Effector CD8-positive, alpha-beta T cell (primary cell): Measurements from ENCODE around the gene RBP3.

Experiments
- DNase-seq: peaks from one replicate; lab custom pipeline; 2025; lab: John Stamatoyannopoulos, UW

Gene RBP3

DNA sequence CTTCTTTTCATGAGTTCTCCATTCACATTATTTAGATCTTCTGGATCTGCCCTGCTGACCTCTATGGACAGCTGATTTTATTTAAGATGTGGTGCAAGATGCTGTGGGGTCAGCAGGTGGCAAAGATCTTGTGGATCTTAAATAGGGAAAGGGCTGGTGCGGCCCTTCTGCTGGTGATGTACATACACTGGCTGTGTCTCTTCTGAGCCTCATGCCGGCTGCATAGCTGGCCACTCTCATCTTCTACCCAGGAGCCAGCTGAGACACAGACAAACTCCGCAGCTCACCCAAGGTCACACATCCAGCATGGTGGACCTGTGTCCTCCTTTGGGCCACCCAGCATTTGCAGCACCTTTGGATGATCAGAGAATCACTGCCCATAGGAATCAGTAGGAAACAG is 9.7 kb downstream of the RBP3 start:
- no peak for DNase-seq

DNA sequence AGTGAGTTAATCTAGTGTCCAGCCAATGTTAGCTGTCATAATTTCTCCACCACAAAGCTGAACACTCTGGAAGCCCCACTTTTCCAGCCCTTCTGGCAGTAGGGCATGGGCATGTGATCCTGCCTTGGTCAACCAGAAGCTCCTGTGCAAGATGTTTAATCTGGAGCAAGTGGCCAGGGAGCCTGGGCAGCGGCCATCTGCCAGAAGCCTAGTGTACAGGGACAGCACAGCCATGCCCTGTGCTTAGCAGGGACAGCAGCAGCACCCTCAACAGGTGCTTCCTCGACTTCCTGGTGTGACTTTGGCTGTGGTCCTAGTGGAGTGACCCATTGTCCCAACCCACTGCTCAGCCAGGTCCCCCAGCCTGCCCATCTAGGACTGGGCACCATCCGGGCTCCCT is 10.3 kb downstream of the RBP3 start:
- no peak for DNase-seq

DNA sequence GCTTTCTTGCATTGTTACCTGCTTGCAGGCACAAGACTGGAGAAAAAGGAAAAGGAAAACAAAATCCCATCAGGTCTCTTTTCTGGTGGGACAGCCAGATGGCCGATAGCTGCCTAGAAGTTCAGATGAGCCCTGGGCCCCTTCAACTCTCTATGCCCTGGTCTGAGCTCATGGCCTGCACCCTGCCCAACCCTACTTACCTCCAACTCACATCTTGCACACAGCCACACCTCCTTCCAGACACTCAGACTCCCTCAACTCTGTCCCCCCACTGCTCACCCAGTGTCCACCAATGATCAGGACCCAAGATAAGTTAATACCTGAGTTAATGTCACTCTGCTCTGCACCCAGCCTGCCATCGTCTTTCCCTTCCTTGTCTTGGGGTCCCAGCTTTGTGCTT is 10.9 kb downstream of the RBP3 start:
- no peak for DNase-seq

DNA sequence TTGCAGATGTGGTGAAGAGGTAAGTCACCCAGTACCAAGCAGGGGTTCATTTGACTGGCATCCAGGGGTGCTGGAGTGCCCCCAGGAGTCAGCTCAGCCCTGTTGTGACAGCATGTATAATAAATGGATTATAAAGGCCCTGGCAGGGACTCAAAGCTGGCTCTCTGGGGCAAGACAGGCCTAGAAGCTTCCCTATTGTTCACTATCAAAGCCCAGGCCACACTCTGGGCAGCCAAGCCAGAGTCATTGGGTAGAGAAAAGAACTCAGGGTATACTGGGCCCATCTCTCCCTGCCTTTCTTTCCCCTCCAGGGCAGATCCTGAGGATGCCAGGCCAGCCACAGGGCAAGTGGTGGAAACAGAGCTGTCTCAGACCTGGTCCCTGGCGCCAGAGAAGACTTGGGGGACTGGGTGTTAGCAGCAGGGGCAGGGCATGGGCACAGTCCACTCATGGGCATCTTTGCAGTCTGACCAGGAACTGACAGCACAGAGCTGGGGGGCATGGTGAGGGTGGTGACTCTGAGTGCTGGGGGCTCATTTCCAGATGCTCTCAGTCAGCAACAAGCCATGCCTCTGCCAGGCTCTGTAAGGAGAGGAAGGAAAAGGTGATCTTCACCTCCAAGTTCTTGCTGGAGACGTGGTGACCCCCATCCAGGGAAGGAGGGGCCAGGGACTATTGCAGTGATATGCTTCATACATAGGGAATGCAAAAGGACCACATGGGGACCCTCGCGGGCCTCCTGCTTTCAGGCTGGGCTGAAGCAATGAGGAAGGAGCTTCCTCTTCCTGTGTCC is 11.7 kb downstream of the RBP3 start:
- no peak for DNase-seq

DNA sequence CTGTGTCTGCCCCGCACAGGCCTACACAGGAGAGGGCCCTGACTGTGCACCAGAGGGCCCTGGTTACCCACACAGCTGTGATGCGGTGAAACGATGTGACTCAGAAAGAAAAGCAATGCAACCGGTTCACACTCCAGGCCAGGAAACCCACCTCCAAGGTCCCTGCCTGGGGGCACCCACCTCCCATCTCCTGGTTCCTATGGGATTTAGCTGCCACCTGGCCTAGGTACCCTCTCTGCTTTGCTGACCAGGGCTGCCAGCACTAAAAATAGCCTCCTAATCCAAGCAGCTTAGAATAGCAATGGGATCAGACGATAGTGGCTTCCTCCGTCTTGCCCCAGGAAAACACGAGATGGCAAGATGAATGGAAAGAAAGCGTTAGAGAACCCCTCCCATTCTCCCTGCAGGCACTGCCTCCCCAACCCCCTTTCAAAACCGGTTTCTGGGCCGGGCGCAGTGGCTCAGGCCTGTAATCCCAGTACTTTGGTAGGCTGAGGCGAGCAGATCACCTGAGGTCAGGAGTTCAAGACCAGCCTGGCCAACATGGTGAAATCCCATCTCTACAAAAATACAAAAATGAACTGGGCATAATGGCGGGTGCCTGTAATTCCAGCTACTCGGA is 12.4 kb downstream of the RBP3 start:
- no peak for DNase-seq

DNA sequence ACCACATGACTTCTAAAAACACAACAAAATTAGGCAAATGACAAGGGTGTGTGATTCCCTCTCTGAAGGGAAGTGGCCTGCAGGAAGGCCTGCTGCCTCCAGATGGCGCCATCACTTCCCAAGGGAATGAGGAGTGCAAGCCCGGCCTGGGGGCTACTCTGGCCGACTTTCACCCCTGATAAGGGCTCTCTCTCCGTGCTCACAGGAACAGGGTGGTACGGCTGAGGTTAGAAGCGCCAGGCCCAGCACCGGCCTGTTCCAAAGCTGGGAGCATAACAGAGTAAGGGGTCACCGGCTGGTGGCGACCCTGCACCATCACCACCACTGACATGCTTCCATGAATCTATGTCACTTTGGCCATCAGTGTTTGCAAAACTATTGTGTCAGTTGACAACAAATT is 13.1 kb downstream of the RBP3 start:
- no peak for DNase-seq

DNA sequence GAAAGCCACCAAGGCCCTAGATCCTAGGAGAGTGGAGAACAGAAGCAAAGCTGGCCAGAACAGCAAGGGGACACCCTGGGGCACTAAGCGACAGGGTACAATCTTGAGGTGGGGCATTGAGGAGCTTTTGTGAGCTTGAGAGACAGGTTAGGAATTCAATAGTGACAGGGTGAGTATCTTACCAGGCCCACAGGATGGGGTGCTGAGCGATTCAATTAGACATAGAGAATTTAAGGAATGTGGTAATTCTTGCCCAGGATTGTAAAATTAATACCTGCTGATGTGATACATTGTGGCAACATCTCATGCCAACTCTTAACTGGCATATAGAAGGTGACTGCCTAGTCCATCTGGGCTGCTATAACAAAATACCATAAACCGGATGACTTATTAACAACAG is 14.0 kb downstream of the RBP3 start:
- no peak for DNase-seq

DNA sequence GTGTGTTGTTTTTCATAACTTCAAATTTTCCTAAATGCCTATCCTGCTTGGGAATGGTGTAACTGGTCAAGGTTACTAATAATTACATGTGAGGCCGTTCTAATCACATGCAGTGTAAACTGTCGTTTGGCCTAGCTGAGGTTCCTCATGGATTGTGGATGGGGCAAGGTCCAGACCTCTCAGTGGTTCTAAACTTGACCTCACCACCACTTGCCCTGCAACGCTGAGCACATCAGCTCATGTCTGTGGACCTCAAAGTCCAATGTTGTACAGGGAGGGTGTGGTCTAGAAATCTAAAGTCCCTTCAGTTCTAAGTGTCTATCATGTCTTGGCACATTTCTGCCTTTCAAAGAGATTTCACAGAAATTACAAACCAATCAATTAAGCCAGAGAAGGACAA is 15.6 kb downstream of the RBP3 start:
- DNase-seq = no peak

DNA sequence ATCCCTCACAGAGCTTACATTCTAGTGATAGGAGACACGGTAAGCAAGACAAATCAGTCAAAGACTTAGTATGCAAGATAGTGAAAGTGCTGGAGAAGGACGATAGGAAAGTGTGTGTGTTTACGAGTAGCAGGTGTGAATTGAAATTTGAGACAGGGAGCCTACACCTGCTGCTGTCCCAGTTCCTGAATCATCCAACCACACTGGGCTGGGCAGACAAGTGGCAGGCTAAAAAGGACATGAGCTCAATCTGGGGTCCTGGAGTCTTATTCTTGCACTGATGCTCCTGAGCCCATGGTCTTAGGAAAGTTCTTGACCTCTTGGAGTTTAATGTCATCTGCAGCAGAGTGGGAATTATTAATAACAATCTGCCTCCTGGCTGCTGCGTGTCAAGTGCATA is 16.2 kb downstream of the RBP3 start:
- DNase-seq = no peak

DNA sequence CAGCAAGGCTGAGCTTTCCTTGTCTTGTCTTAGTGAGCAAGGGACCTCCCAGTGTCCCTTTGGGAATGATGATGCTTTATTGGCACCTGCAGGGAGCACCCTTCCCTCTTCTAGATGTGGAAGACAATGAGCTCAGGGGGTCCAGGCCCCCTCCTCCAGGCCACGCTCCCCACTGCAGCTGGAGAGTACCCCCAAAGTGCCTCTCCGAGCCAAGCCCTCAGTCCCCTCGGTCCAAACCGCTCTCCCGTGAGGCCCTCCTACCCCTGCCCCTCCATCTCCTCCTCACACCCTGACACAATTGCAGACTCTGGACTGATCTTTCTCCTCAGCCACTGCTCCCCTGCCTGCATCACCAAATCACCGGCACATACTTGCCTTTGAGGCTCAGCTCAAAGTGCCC is 16.7 kb downstream of the RBP3 start:
- no peak for DNase-seq

DNA sequence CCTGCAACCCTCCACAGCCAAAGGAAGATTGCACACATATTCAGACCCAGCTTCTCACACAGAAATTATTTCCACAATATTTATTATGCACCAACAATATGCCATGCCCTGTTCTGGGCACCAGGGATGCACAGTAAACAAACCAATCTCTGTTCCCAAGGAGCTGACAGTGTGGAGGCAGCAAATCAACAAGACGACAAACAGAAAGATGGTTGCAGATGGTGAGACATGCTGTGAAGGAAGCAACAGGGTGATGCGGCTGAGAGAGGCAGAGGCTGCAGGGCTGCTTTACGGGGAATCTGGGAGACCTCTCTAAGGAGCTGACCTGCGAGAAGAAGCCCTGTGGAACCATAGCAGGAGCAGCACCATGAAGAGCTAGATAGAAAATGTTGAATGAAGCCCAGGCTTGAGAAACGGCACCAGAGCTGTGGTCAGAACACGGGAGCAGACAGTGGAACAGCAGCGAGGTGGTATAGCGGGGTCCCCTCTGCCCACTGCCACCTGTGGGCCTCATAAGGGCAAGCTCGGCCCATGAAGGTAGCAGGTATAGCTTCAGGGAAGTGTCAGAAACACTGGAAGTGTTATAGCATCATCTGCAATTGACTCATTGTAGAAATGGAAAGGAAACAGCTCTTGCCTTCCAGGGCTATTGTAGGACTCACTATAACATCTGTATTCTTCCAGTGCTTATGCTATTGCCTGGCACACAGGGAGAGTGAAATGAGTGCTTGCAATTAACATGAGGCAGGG is 17.4 kb downstream of the RBP3 start:
- DNase-seq = no peak

DNA sequence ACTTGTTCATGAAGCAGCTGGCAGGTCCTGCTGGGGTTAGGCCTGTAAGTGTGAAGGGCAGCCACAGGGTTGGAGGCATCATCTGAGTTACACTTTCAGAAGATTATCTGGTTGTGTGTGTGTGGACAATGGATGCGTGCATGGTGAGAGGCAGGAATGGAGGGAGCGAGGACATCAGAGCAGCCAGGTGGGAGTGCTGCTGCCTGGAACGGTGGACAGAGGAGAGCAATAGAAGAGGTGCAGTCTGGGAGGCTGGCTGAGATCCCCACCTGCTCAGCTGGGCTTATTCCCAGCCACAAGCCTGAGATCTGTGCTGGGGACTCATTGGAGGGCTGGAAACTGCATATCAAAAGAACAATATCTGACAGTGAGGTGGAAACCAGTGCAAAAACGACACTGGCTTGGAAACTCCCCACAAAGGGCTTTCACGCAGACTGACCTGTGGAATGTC is 18.0 kb downstream of the RBP3 start:
- no peak for DNase-seq

DNA sequence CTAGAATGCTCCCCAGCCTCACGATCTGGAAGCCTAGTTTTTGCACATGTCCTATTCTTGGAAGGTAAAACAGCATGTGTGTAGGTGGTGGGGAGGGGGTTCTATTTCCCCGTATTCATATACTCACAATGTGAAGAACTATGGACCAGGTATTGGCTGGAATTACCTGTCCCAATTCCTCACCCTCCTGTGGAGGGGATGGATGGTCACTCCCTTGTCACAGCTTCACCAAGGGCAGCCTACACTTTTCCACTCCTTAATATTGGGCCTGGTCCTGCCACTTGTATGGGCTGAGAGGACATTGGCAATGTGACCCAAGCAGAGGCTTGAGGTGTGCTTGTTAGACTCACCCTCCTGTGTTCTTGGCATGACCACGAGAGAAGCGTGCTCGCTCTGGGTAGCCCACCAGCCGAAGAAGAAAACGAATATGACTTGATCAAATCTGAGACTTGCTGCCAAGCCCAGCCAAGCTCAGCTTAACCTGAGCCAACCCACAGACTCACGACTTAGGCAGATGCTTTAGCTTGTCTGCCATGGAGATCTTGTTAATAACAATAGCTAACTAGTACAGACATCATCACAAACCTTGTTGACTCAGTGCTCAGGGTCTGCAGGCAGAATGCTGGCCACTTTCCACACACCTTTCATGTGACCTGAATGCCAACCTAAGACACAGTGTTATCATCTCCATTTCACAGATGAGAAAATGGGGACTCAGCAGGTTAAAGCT is 18.7 kb downstream of the RBP3 start:
- no peak for DNase-seq

DNA sequence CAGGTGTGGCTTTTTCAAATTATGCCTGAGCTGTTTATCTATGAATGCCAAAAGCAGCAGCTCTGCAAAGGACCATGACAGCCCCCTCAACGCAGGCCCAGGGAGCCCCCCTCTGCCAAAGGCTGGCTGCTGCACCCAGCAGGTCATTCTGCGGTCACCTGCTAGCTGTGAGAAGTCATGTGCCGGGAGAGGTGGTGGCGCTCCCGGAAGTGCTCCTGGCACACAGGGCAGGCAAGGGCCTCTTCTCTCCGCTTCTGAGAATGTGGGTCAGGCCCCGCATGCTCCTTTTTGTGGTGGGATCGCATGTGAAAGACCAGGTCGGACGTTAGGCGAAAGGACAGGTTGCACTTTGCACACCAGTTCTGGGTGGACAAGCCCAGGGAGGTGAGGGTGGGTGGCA is 19.5 kb downstream of the RBP3 start:
- DNase-seq = no peak

DNA sequence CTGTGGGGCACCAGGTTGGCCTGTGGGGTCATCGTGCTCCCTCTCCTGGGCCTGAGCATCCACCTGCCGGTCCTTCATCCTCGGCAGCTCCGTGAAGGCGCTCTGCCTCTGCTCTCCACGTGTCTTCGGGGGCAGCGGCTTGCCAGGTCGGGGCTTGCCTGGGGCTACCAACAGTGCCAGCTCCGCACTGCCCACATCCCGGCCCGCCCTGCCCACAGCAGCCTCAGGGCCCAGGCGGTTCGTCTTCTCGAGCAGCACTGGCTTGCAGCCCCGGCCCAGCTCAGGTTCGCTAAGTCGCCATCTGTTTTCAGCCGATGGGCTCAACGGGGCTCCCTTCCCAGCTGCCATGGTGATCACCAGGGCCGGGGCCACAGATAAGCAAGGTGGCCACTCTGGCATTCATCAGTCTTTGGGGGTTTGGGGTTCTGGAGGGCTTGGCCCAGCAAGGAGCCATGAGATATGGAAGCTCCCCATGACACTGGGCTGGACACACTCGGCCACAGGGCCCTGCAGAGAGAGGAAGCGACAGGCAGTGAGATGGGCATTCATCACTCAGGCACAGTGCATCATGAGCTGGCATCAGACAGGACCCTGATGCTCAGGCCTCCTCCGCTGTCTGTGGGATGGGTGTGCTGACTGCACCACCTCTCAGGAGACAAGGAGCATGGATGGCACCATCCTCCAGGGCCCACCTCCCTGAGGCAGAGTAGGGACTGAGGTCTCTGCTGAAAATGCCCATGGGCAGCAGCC is 20.4 kb downstream of the RBP3 start:
- no peak for DNase-seq

DNA sequence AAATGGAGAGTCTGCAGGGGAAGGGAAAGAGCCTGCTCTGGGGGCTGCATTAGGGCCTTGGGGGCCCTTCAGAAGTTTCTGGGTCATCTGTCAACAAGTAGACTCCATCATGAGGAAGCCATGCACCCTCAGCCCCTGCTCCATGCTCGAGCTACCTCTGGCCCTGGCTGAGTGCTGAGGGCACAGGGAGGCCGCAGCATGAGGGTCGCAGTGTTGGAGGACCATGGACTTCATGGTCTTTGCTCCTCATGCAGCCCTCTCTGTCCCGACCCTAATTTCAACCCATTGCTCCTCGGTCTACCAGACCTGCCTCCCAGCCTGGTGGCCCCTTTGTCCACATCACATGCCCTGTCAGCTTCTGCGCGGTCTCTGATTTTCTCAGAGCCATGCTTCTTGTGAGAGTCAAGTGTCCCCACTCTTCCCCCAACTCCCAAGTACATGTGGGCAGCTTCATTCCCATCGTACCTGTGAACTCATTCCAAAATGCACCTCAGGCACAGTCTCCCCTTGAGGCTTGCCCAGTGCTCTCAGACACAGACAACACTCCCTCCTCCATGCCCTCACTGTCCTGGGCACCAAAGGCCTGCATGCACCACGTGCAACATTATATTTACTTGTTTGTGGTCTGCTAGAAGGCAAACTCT is 21.2 kb downstream of the RBP3 start:
- no peak for DNase-seq

DNA sequence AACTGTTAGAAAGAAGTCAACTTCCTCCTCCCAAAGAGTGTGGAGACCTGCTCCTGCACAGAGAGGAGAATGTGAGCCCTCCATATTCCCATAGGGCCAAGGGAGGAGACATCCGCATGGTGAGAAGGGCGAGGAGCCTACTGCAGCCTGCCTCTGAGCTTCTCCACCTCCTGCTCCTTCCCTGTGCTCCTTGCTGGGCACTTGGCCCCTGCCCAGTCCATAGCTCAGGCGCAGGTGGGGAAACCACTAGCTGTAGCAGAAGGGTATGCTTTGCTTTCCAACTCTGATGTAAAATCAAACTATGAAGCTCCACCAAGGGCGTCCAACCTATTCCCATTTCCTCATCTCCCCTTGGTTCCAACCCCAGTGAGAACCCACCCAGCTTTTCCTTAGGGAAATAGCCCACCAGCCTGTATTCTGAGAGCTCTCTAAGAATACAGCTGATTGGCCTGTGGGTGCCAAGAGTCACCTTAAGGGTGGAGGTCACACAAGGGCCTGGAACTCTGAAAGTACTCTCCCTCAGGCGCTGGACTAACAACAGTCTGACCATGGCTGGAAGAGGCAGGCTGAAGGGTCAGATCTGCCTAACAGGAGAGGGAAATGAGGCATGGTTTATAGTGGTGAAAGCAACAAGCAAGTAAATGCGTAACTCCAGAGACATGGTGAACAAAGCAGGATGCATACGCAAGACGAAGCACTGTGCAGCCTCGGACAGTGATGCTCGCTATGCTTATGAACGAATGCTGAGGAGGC is 22.0 kb downstream of the RBP3 start:
- no peak for DNase-seq

DNA sequence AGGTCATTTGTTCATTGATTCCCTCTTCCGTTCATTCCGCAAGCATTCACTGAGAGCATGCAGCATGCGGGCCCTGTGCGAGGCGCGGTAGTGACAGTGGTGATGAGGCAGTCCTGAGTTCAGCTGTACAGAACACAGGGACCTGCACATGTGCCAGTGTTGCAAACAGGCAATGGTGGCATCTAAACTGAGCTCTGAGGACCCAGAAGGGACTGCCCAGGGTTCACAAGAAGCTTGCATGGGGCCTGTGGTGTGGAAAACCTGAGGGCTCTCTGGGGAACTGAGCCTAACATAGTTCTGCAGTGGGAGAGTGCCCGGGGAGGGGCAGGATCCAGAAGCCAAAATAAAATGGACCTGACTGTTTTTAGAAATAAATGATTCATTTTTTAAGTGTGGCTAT is 22.7 kb downstream of the RBP3 start:
- DNase-seq = no peak

DNA sequence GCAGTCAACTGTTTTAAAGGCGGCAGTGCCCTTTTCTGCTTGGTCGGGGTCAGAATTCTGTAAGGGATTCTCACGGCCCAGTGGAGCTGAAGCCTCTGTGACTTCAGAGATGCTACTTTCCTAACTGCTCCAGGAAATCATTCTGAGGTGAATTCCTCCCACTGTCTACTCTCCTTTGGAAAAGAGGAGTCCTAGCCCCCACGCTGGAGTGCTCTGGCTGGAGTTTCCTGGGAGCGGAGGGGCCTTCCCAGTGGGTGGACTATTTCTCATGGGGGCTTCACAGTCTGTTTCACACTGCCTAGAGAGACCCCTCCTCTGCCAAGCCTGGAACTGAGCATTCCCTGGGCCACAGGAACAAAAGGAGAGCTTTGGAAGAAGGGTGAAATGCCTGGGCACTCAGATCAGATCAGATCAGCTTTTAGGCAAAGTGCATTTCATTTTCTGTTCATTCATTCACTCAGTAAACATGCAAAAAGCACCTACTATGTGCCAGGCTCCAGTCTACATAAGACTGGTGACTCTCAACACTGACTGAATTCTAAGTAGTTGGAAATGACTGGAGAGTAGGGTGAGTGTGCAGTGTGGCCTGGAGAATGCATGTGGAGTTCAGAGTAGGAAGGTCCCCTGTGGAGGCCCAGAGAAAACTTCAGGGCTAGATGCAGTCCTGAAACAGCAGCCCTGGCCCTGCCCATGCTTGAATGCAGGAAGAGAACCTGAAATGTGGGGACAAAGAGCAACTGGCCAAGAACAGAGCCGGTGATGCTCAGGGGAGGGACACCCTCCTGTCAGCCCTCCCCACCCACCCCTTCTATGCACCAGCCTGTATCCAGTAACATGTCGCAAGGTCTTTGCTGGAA is 23.7 kb downstream of the RBP3 start:
- no peak for DNase-seq
